Erythroblast (primary cell): ENCODE measurements around the gene RBBP5.

Experiments used
- GATA1 ChIP-seq: IDR thresholded peaks from 2 replicates; pipeline ENCODE4 v1.6.1; 2011; ENCODE audit warnings: low read depth, mild to moderate bottlenecking, control low read depth, low read length, moderate library complexity
- POLR2A ChIP-seq: IDR thresholded peaks from 2 replicates; pipeline ENCODE4 v1.6.1; 2011; ENCODE audit warnings: mild to moderate bottlenecking, low read length

GRCh38 chr1:205161076-205161475, 39.3 kb upstream of the RBBP5 start:
- TF ChIP-seq POLR2A (no peak), GATA1 (no peak)
